ENCODE results near the gene ADARB1. TPM values are rescaled to one million over a fixed set of nuclear protein-coding genes. Genes with fewer than 3 reads are reported as not detected.

Gene ADARB1
- total and polyA plus RNA-seq, 9 of the 15 experiments (the other 6 are each of a cell fraction or from before 2014, with no cell fraction given), result 6.7 to 16.0 (median 8.3) TPM

- TF ChIP-seq, protein P1, sequence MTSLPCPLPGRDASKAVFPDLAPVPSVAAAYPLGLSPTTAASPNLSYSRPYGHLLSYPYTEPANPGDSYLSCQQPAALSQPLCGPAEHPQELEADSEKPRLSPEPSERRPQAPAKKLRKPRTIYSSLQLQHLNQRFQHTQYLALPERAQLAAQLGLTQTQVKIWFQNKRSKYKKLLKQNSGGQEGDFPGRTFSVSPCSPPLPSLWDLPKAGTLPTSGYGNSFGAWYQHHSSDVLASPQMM (CRISPR knock-in tag; IDR thresholded peaks at IDR 0.05), result no peak
- TF ChIP-seq, protein P2, sequence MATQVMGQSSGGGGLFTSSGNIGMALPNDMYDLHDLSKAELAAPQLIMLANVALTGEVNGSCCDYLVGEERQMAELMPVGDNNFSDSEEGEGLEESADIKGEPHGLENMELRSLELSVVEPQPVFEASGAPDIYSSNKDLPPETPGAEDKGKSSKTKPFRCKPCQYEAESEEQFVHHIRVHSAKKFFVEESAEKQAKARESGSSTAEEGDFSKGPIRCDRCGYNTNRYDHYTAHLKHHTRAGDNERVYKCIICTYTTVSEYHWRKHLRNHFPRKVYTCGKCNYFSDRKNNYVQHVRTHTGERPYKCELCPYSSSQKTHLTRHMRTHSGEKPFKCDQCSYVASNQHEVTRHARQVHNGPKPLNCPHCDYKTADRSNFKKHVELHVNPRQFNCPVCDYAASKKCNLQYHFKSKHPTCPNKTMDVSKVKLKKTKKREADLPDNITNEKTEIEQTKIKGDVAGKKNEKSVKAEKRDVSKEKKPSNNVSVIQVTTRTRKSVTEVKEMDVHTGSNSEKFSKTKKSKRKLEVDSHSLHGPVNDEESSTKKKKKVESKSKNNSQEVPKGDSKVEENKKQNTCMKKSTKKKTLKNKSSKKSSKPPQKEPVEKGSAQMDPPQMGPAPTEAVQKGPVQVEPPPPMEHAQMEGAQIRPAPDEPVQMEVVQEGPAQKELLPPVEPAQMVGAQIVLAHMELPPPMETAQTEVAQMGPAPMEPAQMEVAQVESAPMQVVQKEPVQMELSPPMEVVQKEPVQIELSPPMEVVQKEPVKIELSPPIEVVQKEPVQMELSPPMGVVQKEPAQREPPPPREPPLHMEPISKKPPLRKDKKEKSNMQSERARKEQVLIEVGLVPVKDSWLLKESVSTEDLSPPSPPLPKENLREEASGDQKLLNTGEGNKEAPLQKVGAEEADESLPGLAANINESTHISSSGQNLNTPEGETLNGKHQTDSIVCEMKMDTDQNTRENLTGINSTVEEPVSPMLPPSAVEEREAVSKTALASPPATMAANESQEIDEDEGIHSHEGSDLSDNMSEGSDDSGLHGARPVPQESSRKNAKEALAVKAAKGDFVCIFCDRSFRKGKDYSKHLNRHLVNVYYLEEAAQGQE (IDR thresholded peaks at IDR 0.05; ENCODE audit: borderline replicate concordance), result no peak
- TF ChIP-seq, protein P2 (CRISPR knock-in tag; IDR thresholded peaks at IDR 0.05; ENCODE audit: low read depth), result no peak
- TF ChIP-seq STAG1 (CRISPR knock-in tag; IDR thresholded peaks at IDR 0.05; ENCODE audit: borderline replicate concordance), result no peak
- peaks cover 24% of the 10 kb centered on the region; the same call in 1 of the 2 replicates for H4K20me1 ChIP-seq (replicated peaks; ENCODE audit: control insufficient read depth, insufficient read depth, low read length)
- peaks cover 21 to 35% of the 10 kb centered on the region in 2 experiments for H3K4me1 ChIP-seq (replicated peaks in 1 of 2; ENCODE audit: control insufficient read depth in 2 of 2, insufficient read depth in 2 of 2, low read length in 2 of 2)
- ATAC-seq, result no peak
- H2AFZ ChIP-seq (ENCODE audit: low read depth, low read length), result no peak overlapping the region
- H3K9me1 ChIP-seq (ENCODE audit: control insufficient read depth, insufficient read depth, low read length), result no peaks in the 10 kb centered on the region
- no TSS peak for BruUV-seq (replicated peaks)
- CTCF ChIA-PET (ENCODE audit: low intra/inter-chr PET ratio), result no interaction called here
- WGBS (ENCODE audit: insufficient coverage, low coverage, missing lambda C conversion rate), result 16% methylated on average over 5 of the region's 5 CpGs
- no peak for DNase-seq (ENCODE audit: extremely low read depth in 1 of 4, low spot score in 3 of 4)
- in situ Hi-C loops (cut with MboI) (no loop called here), intact Hi-C loops (cut with micrococcal nuclease) (no loop called here)
- no peak overlapping the region for H3K27ac ChIP-seq (ENCODE audit: extremely low read depth, low read depth, low read length)
- POLR2A ChIA-PET, result interaction anchor here (0.7 kb wide), 1 partner anchor 17 kb away, joined by 3 read pairs; no protein-coding TSS in a partner anchor
- no peak for FAIRE-seq
- no peaks in the 10 kb centered on the region for H3K9me3 ChIP-seq (replicated peaks; ENCODE audit: control insufficient read depth, insufficient read depth, low read depth, low read length)
- peaks cover 17 to 28% of the 10 kb centered on the region in 2 experiments; a peak in 4 of 5 replicates for H3K27me3 ChIP-seq (ENCODE audit: control insufficient read depth in 2 of 2, insufficient read depth in 2 of 2, low read length in 2 of 2)
- H3K9ac ChIP-seq (ENCODE audit: insufficient read depth in 1 of 2, low read depth in 2 of 2, low read length in 2 of 2), result no peak overlapping the region
- no peak overlapping the region for H3K4me3 ChIP-seq
- H3K4me2 ChIP-seq (ENCODE audit: insufficient read depth, low read length), result no peak overlapping the region
- H3K36me3 ChIP-seq (ENCODE audit: control insufficient read depth, insufficient read depth, low read length), result peaks cover 18% of the 10 kb centered on the region; the same call in 2 of the 3 replicates
- no peaks in the 10 kb centered on the region for H3K79me2 ChIP-seq (ENCODE audit: control insufficient read depth, insufficient read depth, low read length)
Measured at GRCh38 chr21:45260191-45260825, 185.9 kb downstream of the ADARB1 start.

All from K562 (cell line).